ENCODE measurements around the gene ZW10.

The ZW10 gene

GRCh38 chr11:113725407-113725806 is 48.1 kb downstream of the ZW10 start:
- no peak for DNase-seq (ENCODE audit: extremely low spot score)
- ChIA-PET CTCF (interaction anchor here (0.7 to 0.9 kb wide), 2 partner anchors 42 to 627 kb away, joined by 3 to 6 read pairs; no protein-coding TSS in a partner anchor), POLR2A (no interaction called here)

GRCh38 chr11:113724778-113725177 is 48.7 kb downstream of the ZW10 start:
- POLR2A ChIA-PET, result no interaction called here
- CTCF ChIA-PET, result interaction anchor here (0.7 kb wide), 1 partner anchor 627 kb away, joined by 6 read pairs; no protein-coding TSS in a partner anchor
- DNase-seq (ENCODE audit: extremely low spot score), result no peak
- TF ChIP-seq PKNOX1 (IDR thresholded peaks at IDR 0.05) (no peak), FOXA1 (IDR thresholded peaks at IDR 0.05) (no peak), LEF1 (IDR thresholded peaks at IDR 0.05; ENCODE audit: borderline replicate concordance) (no peak), L3MBTL2 (conservative IDR thresholded peaks at IDR 0.05) (no peak), SUZ12 (IDR thresholded peaks at IDR 0.05) (no peak), ZNF384 (IDR thresholded peaks at IDR 0.05) (no peak), TARDBP (IDR thresholded peaks at IDR 0.05) (no peak), ELF4 (IDR thresholded peaks at IDR 0.05) (no peak), BHLHE40 (IDR thresholded peaks at IDR 0.05; ENCODE audit: borderline replicate concordance) (no peak)

More at GRCh38 chr11:113725407-113725806, 48.1 kb downstream of the ZW10 start:
- no peak for TF ChIP-seq PKNOX1 (IDR thresholded peaks at IDR 0.05)
- TF ChIP-seq NFRKB (IDR thresholded peaks at IDR 0.05), result no peak
- no peak for TF ChIP-seq HDGF (IDR thresholded peaks at IDR 0.05; ENCODE audit: borderline replicate concordance)
- TF ChIP-seq ZNF384 (IDR thresholded peaks at IDR 0.05), result no peak
- TF ChIP-seq ARNT (IDR thresholded peaks at IDR 0.05), result no peak
- no peak for TF ChIP-seq LEF1 (IDR thresholded peaks at IDR 0.05; ENCODE audit: borderline replicate concordance)
- no peak for TF ChIP-seq ELF4 (IDR thresholded peaks at IDR 0.05)
- no peak for TF ChIP-seq TARDBP (IDR thresholded peaks at IDR 0.05)
- TF ChIP-seq BHLHE40 (IDR thresholded peaks at IDR 0.05; ENCODE audit: borderline replicate concordance), result no peak
- no peak for TF ChIP-seq L3MBTL2 (conservative IDR thresholded peaks at IDR 0.05)
- TF ChIP-seq SUZ12 (IDR thresholded peaks at IDR 0.05), result no peak
- no peak for TF ChIP-seq FOXA1 (IDR thresholded peaks at IDR 0.05)
- TF ChIP-seq CTBP1 (IDR thresholded peaks at IDR 0.05; ENCODE audit: borderline replicate concordance), result no peak
- TF ChIP-seq FOXK2 (IDR thresholded peaks at IDR 0.05), result no peak

GRCh38 chr11:113723787-113724186 is 49.7 kb downstream of the ZW10 start:
- TF ChIP-seq BHLHE40 (IDR thresholded peaks at IDR 0.05; ENCODE audit: borderline replicate concordance) (no peak), FOXK2 (IDR thresholded peaks at IDR 0.05) (no peak), NFRKB (IDR thresholded peaks at IDR 0.05) (no peak), ARNT (IDR thresholded peaks at IDR 0.05) (no peak), SP1 (IDR thresholded peaks at IDR 0.05) (no peak), TARDBP (IDR thresholded peaks at IDR 0.05) (no peak), L3MBTL2 (conservative IDR thresholded peaks at IDR 0.05) (no peak), PKNOX1 (IDR thresholded peaks at IDR 0.05) (no peak), FOXM1 (IDR thresholded peaks at IDR 0.05; ENCODE audit: borderline replicate concordance) (no peak), LEF1 (IDR thresholded peaks at IDR 0.05; ENCODE audit: borderline replicate concordance) (no peak), HDGF (IDR thresholded peaks at IDR 0.05; ENCODE audit: borderline replicate concordance) (no peak), FOXA1 (IDR thresholded peaks at IDR 0.05) (no peak), SUZ12 (IDR thresholded peaks at IDR 0.05) (no peak), ZNF384 (IDR thresholded peaks at IDR 0.05) (no peak), ELF4 (IDR thresholded peaks at IDR 0.05) (no peak), CTBP1 (IDR thresholded peaks at IDR 0.05; ENCODE audit: borderline replicate concordance) (no peak)
- POLR2A ChIA-PET, result no interaction called here
- CTCF ChIA-PET, result no interaction called here
- DNase-seq (ENCODE audit: extremely low spot score), result no peak

GRCh38 chr11:113722934-113723333 is 50.6 kb downstream of the ZW10 start:
- no peak for DNase-seq (ENCODE audit: extremely low spot score)
- TF ChIP-seq FOXA1 (IDR thresholded peaks at IDR 0.05), result no peak
- no peak for TF ChIP-seq NFRKB (IDR thresholded peaks at IDR 0.05)
- TF ChIP-seq ARNT (IDR thresholded peaks at IDR 0.05), result no peak
- no peak for TF ChIP-seq HDGF (IDR thresholded peaks at IDR 0.05; ENCODE audit: borderline replicate concordance)
- CTCF ChIA-PET, result no interaction called here
- POLR2A ChIA-PET, result no interaction called here

GRCh38 chr11:113722221-113722620 is 51.3 kb downstream of the ZW10 start:
- CTCF ChIA-PET, result no interaction called here
- DNase-seq (ENCODE audit: extremely low spot score), result no peak
- POLR2A ChIA-PET, result no interaction called here
- TF ChIP-seq FOXA1 (IDR thresholded peaks at IDR 0.05), result no peak
- no peak for TF ChIP-seq PKNOX1 (IDR thresholded peaks at IDR 0.05)
- no peak for TF ChIP-seq ARNT (IDR thresholded peaks at IDR 0.05)
- no peak for TF ChIP-seq ELF4 (IDR thresholded peaks at IDR 0.05)
- TF ChIP-seq BHLHE40 (IDR thresholded peaks at IDR 0.05; ENCODE audit: borderline replicate concordance), result no peak
- no peak for TF ChIP-seq SUZ12 (IDR thresholded peaks at IDR 0.05)
- no peak for TF ChIP-seq TARDBP (IDR thresholded peaks at IDR 0.05)
- no peak for TF ChIP-seq HDGF (IDR thresholded peaks at IDR 0.05; ENCODE audit: borderline replicate concordance)
- no peak for TF ChIP-seq FOXM1 (IDR thresholded peaks at IDR 0.05; ENCODE audit: borderline replicate concordance)
- no peak for TF ChIP-seq FOXK2 (IDR thresholded peaks at IDR 0.05)
- no peak for TF ChIP-seq L3MBTL2 (conservative IDR thresholded peaks at IDR 0.05)
- TF ChIP-seq LEF1 (IDR thresholded peaks at IDR 0.05; ENCODE audit: borderline replicate concordance), result no peak
- TF ChIP-seq SP1 (IDR thresholded peaks at IDR 0.05), result no peak
- no peak for TF ChIP-seq ZNF384 (IDR thresholded peaks at IDR 0.05)
- no peak for TF ChIP-seq NFRKB (IDR thresholded peaks at IDR 0.05)
- TF ChIP-seq CTBP1 (IDR thresholded peaks at IDR 0.05; ENCODE audit: borderline replicate concordance), result no peak
